GM18498 (cell line): ENCODE results near the gene POLR1A.
A peak's percentile ranks its signal among the peaks of the same experiment; 100 is the strongest.
"Not testable (repeated sequence)": the region's sequence is repeated elsewhere in the genome, so short reads cannot be mapped to it uniquely, and the experiment has no call there.

Experiments used
- ATAC-seq: cut with Tn5 transposase; IDR thresholded peaks from one replicate; pipeline ENCODE4 v1.9.1; 2021; ENCODE audit warnings: mild to moderate bottlenecking, moderate library complexity; ENCODE audit not compliant: unreplicated experiment

Gene POLR1A

GRCh38 chr2:86000131-86000937 is 105.4 kb downstream of the POLR1A start:
- no peak for ATAC-seq

- ATAC-seq, result peak; percentile 89
These were observed 106.4 kb downstream of the POLR1A start for GRCh38 chr2:85999061-85999831.

GRCh38 chr2:85998071-85998991 is 107.4 kb downstream of the POLR1A start:
- ATAC-seq, result no peak

- no peak for ATAC-seq
These were observed 108.4 kb downstream of the POLR1A start for GRCh38 chr2:85997017-85997970.

- ATAC-seq, result no peak
These were observed 109.1 kb downstream of the POLR1A start for GRCh38 chr2:85996591-85996990.

- ATAC-seq, result no peak
These were observed 109.8 kb downstream of the POLR1A start for GRCh38 chr2:85995648-85996529.

- no peak for ATAC-seq
These were observed 110.6 kb downstream of the POLR1A start for GRCh38 chr2:85994897-85995647.

GRCh38 chr2:85994421-85994777 is 111.3 kb downstream of the POLR1A start:
- peak; percentile 20 for ATAC-seq

GRCh38 chr2:85992611-85993010 is 113.1 kb downstream of the POLR1A start:
- ATAC-seq, result no peak

- ATAC-seq, result not testable (repeated sequence)
These were observed 113.6 kb downstream of the POLR1A start for GRCh38 chr2:85992053-85992452.

- no peak for ATAC-seq
These were observed 115.6 kb downstream of the POLR1A start for GRCh38 chr2:85990084-85990483.

- ATAC-seq, result no peak
These were observed 116.3 kb downstream of the POLR1A start for GRCh38 chr2:85989288-85989865.

- no peak for ATAC-seq
These were observed 116.8 kb downstream of the POLR1A start for GRCh38 chr2:85988914-85989270.

- ATAC-seq, result no peak
These were observed 117.3 kb downstream of the POLR1A start for GRCh38 chr2:85988175-85988913.

GRCh38 chr2:85987266-85988174 is 118.2 kb downstream of the POLR1A start:
- ATAC-seq, result no peak

GRCh38 chr2:85986121-85986520 is 119.6 kb downstream of the POLR1A start:
- ATAC-seq, result no peak
